ENCODE data around the gene KRTAP10-3.

GRCh38 chr21:44526096-44526997, 32.2 kb downstream of the KRTAP10-3 start:
- TF ChIP-seq POLR2A (IDR thresholded peaks at IDR 0.05) (no peak), CTCF (IDR thresholded peaks at IDR 0.05) (no peak)
